ENCODE data around the gene TBC1D32.
"Not testable (repeated sequence)": the region's sequence is repeated elsewhere in the genome, so short reads cannot be mapped to it uniquely, and the experiment has no call there.

The TBC1D32 gene

GRCh38 chr6:121093928-121094327, 240.4 kb downstream of the TBC1D32 start:
- H3K4me3 ChIP-seq (ENCODE audit: low read depth, low read length), result no peak overlapping the region
- TF ChIP-seq CTCF (IDR thresholded peaks at IDR 0.05; ENCODE audit: low read depth, low read length, missing control alignments), result no peak
- DNase-seq (ENCODE audit: low read depth), result no peak

GRCh38 chr6:121090492-121090891, 243.8 kb downstream of the TBC1D32 start:
- TF ChIP-seq CTCF (IDR thresholded peaks at IDR 0.05; ENCODE audit: low read depth, low read length, missing control alignments), result no peak

GRCh38 chr6:121086876-121087275, 247.4 kb downstream of the TBC1D32 start:
- no peak for DNase-seq (ENCODE audit: low read depth)
- TF ChIP-seq CTCF (IDR thresholded peaks at IDR 0.05; ENCODE audit: low read depth, low read length, missing control alignments), result no peak
- H3K4me3 ChIP-seq (ENCODE audit: low read depth, low read length), result no peak overlapping the region

More at GRCh38 chr6:121090492-121090891, 243.8 kb downstream of the TBC1D32 start:
- no peak for DNase-seq (ENCODE audit: low read depth)
- no peak overlapping the region for H3K4me3 ChIP-seq (ENCODE audit: low read depth, low read length)

GRCh38 chr6:121076119-121076518, 258.2 kb downstream of the TBC1D32 start:
- no peak for DNase-seq (ENCODE audit: low read depth)
- H3K4me3 ChIP-seq (ENCODE audit: low read depth, low read length), result no peak overlapping the region
- no peak for TF ChIP-seq CTCF (IDR thresholded peaks at IDR 0.05; ENCODE audit: low read depth, low read length, missing control alignments)

GRCh38 chr6:121068749-121069148, 265.5 kb downstream of the TBC1D32 start:
- DNase-seq (ENCODE audit: low read depth); H3K4me3 ChIP-seq (ENCODE audit: low read depth, low read length): not testable (repeated sequence)

- no peak for DNase-seq (ENCODE audit: low read depth)
- no peak overlapping the region for H3K4me3 ChIP-seq (ENCODE audit: low read depth, low read length)
- TF ChIP-seq CTCF (IDR thresholded peaks at IDR 0.05; ENCODE audit: low read depth, low read length, missing control alignments), result no peak
Measured at GRCh38 chr6:121067381-121067780, 266.9 kb downstream of the TBC1D32 start.

GRCh38 chr6:121064345-121064744, 269.9 kb downstream of the TBC1D32 start:
- TF ChIP-seq CTCF (IDR thresholded peaks at IDR 0.05; ENCODE audit: low read depth, low read length, missing control alignments), result no peak
- H3K4me3 ChIP-seq (ENCODE audit: low read depth, low read length), result no peak overlapping the region
- DNase-seq (ENCODE audit: low read depth), result no peak

Data from GM12864 (cell line).